ENCODE measurements around the gene GMPR.
"Not testable (repeated sequence)": the region's sequence is repeated elsewhere in the genome, so short reads cannot be mapped to it uniquely, and the experiment has no call there.

GMPR gene

GRCh38 chr6:16209539-16209938 lies 28.8 kb upstream of the GMPR start:
- peaks cover 0 to 4% of the 10 kb centered on the region in 2 donors for H3K4me1 Mint-ChIP-seq (ENCODE audit: low read depth in 2 of 2)
- no peak overlapping the region for H3K27ac Mint-ChIP-seq
- DNase-seq (no peak), ATAC-seq (replicated peaks) (no peak)
- H3K9me3 Mint-ChIP-seq: no peaks in the 10 kb centered on the region
- no peak overlapping the region for H3K4me3 Mint-ChIP-seq
- H3K36me3 Mint-ChIP-seq (ENCODE audit: insufficient read depth): no peaks in the 10 kb centered on the region
- peaks cover 38 to 44% of the 10 kb centered on the region in 2 donors for H3K27me3 Mint-ChIP-seq

GRCh38 chr6:16212276-16212675 lies 26.1 kb upstream of the GMPR start:
- Mint-ChIP-seq H3K4me3 (no peak overlapping the region), H3K27ac (no peak overlapping the region), H3K4me1 (ENCODE audit: low read depth in 2 of 2) (peaks cover 0 to 3% of the 10 kb centered on the region in 2 donors), H3K9me3 (no peaks in the 10 kb centered on the region), H3K27me3 (peaks cover 57 to 60% of the 10 kb centered on the region in 2 donors), H3K36me3 (ENCODE audit: insufficient read depth) (no peaks in the 10 kb centered on the region)
- ATAC-seq (replicated peaks) (no peak), DNase-seq (no peak)

DNA sequence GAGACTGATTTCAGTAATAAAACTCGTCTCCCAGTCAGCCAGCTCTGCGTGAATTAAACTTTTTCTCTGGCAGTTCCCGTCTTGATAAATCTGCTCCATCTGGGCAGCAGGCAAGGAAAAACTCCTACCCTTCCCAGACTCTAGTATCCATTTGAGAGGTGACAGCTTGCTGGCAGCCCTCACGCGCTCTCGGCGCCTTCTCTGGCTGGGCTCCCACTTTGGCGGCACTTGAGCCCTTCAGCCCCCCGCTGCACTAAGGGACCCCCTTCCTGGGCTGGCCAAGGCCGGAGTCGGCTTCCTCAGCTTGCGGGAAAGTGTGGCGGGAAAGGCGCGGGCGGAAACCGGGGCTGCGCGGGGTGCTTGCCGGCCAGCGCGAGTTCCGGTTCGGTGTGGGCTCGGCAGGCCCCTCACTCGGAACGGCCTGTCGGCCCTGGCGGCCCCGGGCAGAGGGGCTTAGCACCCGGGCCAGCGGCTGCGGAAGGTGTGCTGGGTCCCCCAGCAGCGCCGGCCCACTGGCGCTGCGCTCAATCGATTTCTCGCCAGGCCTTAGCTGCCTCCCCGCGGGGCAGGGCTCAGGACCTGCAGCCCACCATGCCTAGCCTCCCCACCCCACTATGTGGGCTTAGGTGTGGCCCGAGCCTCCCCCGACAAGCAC lies 21.8 kb upstream of the GMPR start:
- no peaks in the 10 kb centered on the region for H3K9me3 Mint-ChIP-seq

DNA sequence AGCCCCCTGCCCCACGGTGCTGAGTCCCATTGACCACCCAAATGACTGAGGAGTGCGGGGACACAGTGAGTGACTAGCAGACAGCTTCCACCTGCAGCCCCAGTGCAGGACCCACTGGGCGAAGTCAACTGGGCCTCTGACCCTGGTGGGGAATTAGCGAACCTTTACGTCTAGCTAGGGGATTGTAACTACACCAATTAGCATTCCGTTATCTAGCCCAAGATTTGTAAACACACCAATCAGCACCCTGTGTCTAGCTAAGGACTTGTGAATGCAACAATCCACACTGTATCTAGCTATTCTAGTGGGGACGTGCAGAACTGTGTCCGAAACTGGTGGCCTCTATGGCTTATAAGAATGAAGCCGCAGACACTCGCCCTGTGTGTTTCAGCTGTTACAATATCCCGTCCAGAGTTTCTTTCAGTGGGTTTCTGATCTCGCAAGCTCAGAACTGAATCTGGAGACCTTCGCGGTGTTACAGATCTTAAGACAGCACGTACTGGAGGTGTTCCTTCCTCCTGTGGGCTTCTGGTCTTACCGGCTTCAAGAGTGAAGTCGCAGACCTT lies 21.1 kb upstream of the GMPR start:
- Mint-ChIP-seq H3K27me3 (peaks cover 34 to 52% of the 10 kb centered on the region in 2 donors), H3K36me3 (ENCODE audit: insufficient read depth) (no peaks in the 10 kb centered on the region), H3K4me1 (ENCODE audit: low read depth in 2 of 2) (peaks cover 0 to 3% of the 10 kb centered on the region in 2 donors), H3K9me3 (no peaks in the 10 kb centered on the region), H3K27ac (no peak overlapping the region), H3K4me3 (no peak overlapping the region)
- DNase-seq (no peak), ATAC-seq (replicated peaks) (no peak)

More for the DNA sequence above, 21.8 kb upstream of the GMPR start:
- ATAC-seq (replicated peaks) (no peak), DNase-seq (no peak)
- no peak overlapping the region for H3K4me3 Mint-ChIP-seq
- peaks cover 34 to 50% of the 10 kb centered on the region in 2 donors for H3K27me3 Mint-ChIP-seq
- H3K4me1 Mint-ChIP-seq (ENCODE audit: low read depth in 2 of 2): peaks cover 0 to 3% of the 10 kb centered on the region in 2 donors
- H3K36me3 Mint-ChIP-seq (ENCODE audit: insufficient read depth): no peaks in the 10 kb centered on the region
- peak overlapping the region in 1 of 2 donors; percentile 68 for H3K27ac Mint-ChIP-seq

DNA sequence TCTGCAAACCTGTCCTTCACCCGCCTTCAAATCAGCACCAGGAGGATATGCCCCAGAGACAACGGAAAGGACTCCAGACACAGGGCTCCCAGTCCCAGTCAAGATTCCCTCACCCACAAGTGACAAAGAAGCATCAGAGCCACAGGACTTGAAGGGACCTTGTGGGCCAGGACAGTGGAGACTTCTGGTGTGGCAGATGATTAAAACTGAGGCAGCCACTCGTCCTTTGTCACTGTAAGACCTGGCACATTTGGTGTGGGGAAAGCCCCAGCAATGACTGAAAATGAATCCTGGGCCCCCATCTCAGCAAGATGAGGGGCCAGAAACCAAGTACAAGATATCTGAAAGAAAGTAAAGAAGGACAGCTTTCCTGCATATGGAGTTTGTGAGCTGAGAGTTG lies 15.6 kb upstream of the GMPR start:
- H3K4me3 Mint-ChIP-seq: no peak overlapping the region
- no peak overlapping the region for H3K27ac Mint-ChIP-seq
- no peaks in the 10 kb centered on the region for H3K4me1 Mint-ChIP-seq (ENCODE audit: low read depth in 2 of 2)
- H3K27me3 Mint-ChIP-seq: peaks cover 13 to 21% of the 10 kb centered on the region in 2 donors
- ATAC-seq (replicated peaks) (no peak), DNase-seq (no peak)
- peaks cover 0 to 2% of the 10 kb centered on the region in 2 donors for H3K9me3 Mint-ChIP-seq
- H3K36me3 Mint-ChIP-seq (ENCODE audit: insufficient read depth): no peaks in the 10 kb centered on the region

- Mint-ChIP-seq H3K36me3 (ENCODE audit: insufficient read depth) (no peaks in the 10 kb centered on the region), H3K4me1 (ENCODE audit: low read depth in 2 of 2) (no peaks in the 10 kb centered on the region), H3K27ac (no peak overlapping the region), H3K9me3 (peaks cover 0 to 2% of the 10 kb centered on the region in 2 donors), H3K27me3 (peaks cover 12 to 20% of the 10 kb centered on the region in 2 donors), H3K4me3 (no peak overlapping the region)
- ATAC-seq (replicated peaks) (no peak), DNase-seq (no peak)
Measured at GRCh38 chr6:16223362-16223761, 15.0 kb upstream of the GMPR start.

GRCh38 chr6:16224409-16224808 lies 14.0 kb upstream of the GMPR start:
- Mint-ChIP-seq H3K36me3 (ENCODE audit: insufficient read depth) (no peaks in the 10 kb centered on the region), H3K4me3 (no peak overlapping the region), H3K27me3 (peaks cover 11 to 12% of the 10 kb centered on the region in 2 donors), H3K4me1 (ENCODE audit: low read depth in 2 of 2) (no peaks in the 10 kb centered on the region), H3K27ac (no peak overlapping the region), H3K9me3 (peaks cover 0 to 2% of the 10 kb centered on the region in 2 donors)
- DNase-seq: no peak
- no peak for ATAC-seq (replicated peaks)

DNA sequence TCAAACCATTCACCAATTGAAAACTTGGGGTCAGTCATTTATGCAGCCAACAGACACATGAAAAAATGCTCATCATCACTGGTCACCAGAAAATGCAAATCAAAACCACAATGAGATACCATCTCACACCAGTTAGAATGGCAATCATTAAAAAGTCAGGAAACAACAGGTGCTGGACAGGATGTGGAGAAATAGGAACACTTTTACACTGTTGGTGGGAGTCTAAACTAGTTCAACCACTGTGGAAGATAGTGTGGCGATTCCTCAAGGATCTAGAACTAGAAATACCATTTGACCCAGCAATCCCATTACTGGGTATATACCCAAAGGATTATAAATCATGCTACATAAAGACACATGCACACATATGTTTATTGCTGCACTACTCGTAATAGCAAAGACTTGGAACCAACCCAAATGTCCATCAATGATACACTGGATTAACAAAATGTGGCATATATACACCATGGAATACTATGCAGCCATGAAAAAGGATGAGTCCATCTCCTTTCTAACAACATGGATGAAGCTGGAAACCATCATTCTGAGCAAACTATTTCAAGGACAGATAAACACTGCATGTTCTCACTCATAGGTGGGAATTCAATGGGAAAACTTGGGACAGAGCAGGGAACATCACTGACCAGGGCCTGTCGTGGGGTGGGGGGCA lies 13.2 kb upstream of the GMPR start:
- not testable (repeated sequence) for H3K4me1 Mint-ChIP-seq (ENCODE audit: low read depth in 2 of 2); H3K27ac Mint-ChIP-seq; ATAC-seq (replicated peaks); H3K9me3 Mint-ChIP-seq; H3K36me3 Mint-ChIP-seq (ENCODE audit: insufficient read depth); H3K4me3 Mint-ChIP-seq; DNase-seq
- H3K27me3 Mint-ChIP-seq: peaks cover 11 to 12% of the 10 kb centered on the region in 2 donors

DNA sequence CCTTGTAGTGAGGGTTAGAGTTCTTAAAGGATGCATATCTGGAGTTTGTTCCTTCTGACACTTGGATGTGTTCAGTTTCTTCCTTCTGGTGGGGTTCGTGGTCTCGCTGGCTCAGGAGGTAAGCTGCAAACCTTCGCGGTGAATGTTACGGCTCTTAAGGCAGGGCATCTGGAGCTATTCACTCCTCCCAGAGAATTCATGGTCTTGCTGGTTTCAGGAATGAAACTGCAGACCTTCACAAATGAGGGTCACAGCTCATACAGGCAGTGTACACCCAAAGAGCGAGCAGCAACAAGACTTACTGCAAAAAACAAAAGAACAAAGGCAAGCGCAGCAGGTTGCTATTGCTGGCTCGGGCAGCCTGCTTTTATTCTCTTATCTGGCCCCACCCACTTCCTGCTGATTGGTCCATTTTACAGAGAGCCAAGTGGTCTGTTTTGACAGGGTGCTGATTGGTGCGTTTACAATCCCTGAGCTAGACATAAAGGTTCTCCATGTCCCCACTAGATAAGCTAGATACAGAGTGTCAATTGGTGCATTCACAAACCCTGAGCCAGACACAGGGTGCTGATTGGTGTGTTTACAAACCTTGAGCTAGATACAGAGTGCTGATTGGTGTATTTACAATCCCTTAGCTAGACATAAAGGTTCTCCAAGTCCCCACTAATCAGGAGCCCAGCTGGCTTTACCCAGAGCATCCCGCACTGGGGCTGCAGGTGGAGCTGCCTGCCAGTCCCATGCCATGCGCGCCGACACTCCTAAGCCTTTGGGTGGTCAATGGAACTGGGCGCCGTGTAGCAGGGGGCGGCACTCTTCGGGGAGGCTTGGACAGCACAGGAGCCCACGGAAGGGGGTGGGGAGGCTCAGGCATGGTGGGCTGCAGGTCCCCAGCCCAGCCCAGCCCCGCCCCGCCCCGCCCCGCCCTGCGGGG lies 12.0 kb upstream of the GMPR start:
- H3K27me3 Mint-ChIP-seq: peaks cover 11 to 12% of the 10 kb centered on the region in 2 donors
- ATAC-seq (replicated peaks); H3K9me3 Mint-ChIP-seq; DNase-seq; H3K4me1 Mint-ChIP-seq (ENCODE audit: low read depth in 2 of 2); H3K36me3 Mint-ChIP-seq (ENCODE audit: insufficient read depth); H3K4me3 Mint-ChIP-seq; H3K27ac Mint-ChIP-seq: not testable (repeated sequence)

DNA sequence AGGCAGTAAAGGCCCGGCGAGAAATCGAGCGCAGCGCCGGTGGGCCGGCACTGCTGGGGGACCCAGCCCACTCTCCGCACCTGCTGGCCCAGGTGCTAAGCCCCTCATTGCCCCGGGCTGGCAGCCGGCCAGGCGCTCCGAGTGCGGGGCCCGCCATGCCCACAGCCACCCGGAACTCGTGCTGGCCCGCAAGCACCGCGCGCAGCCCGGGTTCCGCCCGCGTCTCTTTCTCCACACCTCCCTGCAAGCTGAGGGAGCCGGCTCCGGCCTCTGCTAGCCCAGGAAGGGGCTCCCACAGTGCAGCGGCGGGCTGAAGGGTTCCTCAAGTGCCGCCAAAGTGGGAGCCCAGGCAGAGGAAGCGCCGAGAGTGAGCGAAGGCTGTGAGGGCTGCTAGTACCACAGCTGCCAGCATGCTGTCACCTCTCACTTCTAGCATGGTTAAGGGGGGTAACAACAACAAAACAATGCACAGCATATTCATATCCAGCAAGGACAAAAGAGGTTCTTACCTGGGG lies 11.3 kb upstream of the GMPR start:
- Mint-ChIP-seq H3K4me1 (ENCODE audit: low read depth in 2 of 2) (no peaks in the 10 kb centered on the region), H3K4me3 (no peak overlapping the region), H3K27ac (no peak overlapping the region), H3K36me3 (ENCODE audit: insufficient read depth) (no peaks in the 10 kb centered on the region), H3K27me3 (peaks cover 10 to 12% of the 10 kb centered on the region in 2 donors), H3K9me3 (peaks cover 0 to 2% of the 10 kb centered on the region in 2 donors)
- ATAC-seq (replicated peaks) (no peak), DNase-seq (no peak)

- Mint-ChIP-seq H3K4me3 (no peak overlapping the region), H3K27me3 (peaks cover 5 to 12% of the 10 kb centered on the region in 2 donors), H3K9me3 (peaks cover 0 to 2% of the 10 kb centered on the region in 2 donors), H3K36me3 (ENCODE audit: insufficient read depth) (no peaks in the 10 kb centered on the region), H3K27ac (no peak overlapping the region), H3K4me1 (ENCODE audit: low read depth in 2 of 2) (no peaks in the 10 kb centered on the region)
- DNase-seq (no peak), ATAC-seq (replicated peaks) (no peak)
Measured at GRCh38 chr6:16227605-16228004, 10.8 kb upstream of the GMPR start.

- Mint-ChIP-seq H3K4me3 (no peak overlapping the region), H3K4me1 (ENCODE audit: low read depth in 2 of 2) (no peaks in the 10 kb centered on the region), H3K36me3 (ENCODE audit: insufficient read depth) (no peaks in the 10 kb centered on the region), H3K27ac (no peak overlapping the region), H3K27me3 (peaks cover under 1 to 10% of the 10 kb centered on the region in 2 donors), H3K9me3 (peaks cover 0 to 2% of the 10 kb centered on the region in 2 donors)
- ATAC-seq (replicated peaks) (no peak), DNase-seq (no peak)
Measured at GRCh38 chr6:16228043-16228442, 10.3 kb upstream of the GMPR start.

Data from effector memory CD8-positive, alpha-beta T cell (primary cell).